PC-9 (cell line): ENCODE measurements around the gene SORCS2. TPM values are rescaled to one million over a fixed set of nuclear protein-coding genes. Genes with fewer than 3 reads are reported as not detected.

Experiments used
- BruUV-seq: library from RNA; stranded (reverse); fragments of 400-500 nt; replicated peaks from 2 replicates; lab custom pipeline; 2021; lab: Mats Ljungman, UMichigan
- CTCF ChIA-PET: fragments of 300-600 bp; sonication (Branson Sonifier 250); formaldehyde crosslinking; loops from one replicate; lab custom pipeline; 2022; ENCODE audit warnings: antibody characterized with exemption; lab: Charles Lee
- POLR2A ChIA-PET: fragments of 300-600 bp; sonication (Branson Sonifier 250); formaldehyde crosslinking; loops from one replicate; lab custom pipeline; 2022; ENCODE audit warnings: antibody characterized with exemption; ENCODE audit not compliant: unreplicated experiment; lab: Charles Lee
- DNase-seq, 2 experiments: peaks; one replicate each; pipeline versions ENCODE4 v3.0.0 to v3.0.0-alpha.2; 2015 to 2022; ENCODE audit warnings: mixed read lengths in 1 of 2
- H2AFZ ChIP-seq: fragments of 200-600 bp; sonication (generic); 2 replicates; pipeline ENCODE4 v1.8.1; 2017; ENCODE audit warnings: antibody characterized with exemption
- H3F3A ChIP-seq: fragments of 200-600 bp; sonication (generic); 2 replicates; pipeline ENCODE4 v1.8.1; 2017; ENCODE audit warnings: antibody characterized with exemption, mild to moderate bottlenecking, low read depth; ENCODE audit not compliant: insufficient read depth
- H3K27ac ChIP-seq: fragments of 200-600 bp; sonication (generic); 2 replicates; pipeline ENCODE4 v1.6.1; 2016; ENCODE audit warnings: mixed run types
- H3K27me3 ChIP-seq: fragments of 200-600 bp; sonication (generic); 2 replicates; pipeline ENCODE4 v1.6.1; 2016; ENCODE audit warnings: low read depth, mixed run types; ENCODE audit not compliant: insufficient read depth
- H3K36me3 ChIP-seq: fragments of 200-600 bp; sonication (generic); 2 replicates; pipeline ENCODE4 v1.6.1; 2016; ENCODE audit warnings: low read depth, mixed run types
- H3K4me1 ChIP-seq: fragments of 200-600 bp; sonication (generic); replicated peaks from 2 replicates; pipeline ENCODE4 v1.6.1; 2016; ENCODE audit warnings: mixed run types; ENCODE audit not compliant: insufficient read depth
- H3K4me2 ChIP-seq: fragments of 200-600 bp; sonication (generic); 2 replicates; pipeline ENCODE4 v1.6.1; 2017; ENCODE audit warnings: mixed run types
- H3K4me3 ChIP-seq: fragments of 200-600 bp; sonication (generic); 2 replicates; pipeline ENCODE4 v1.6.1; 2016; ENCODE audit warnings: mixed run types
- H3K79me2 ChIP-seq: fragments of 200-600 bp; sonication (generic); 2 replicates; pipeline ENCODE4 v1.6.1; 2017; ENCODE audit warnings: low read depth, mixed run types
- H3K9me2 ChIP-seq: fragments of 200-600 bp; sonication (generic); 2 replicates; pipeline ENCODE4 v1.8.1; 2017; ENCODE audit warnings: mild to moderate bottlenecking; ENCODE audit not compliant: insufficient read depth
- H3K9me3 ChIP-seq: fragments of 200-600 bp; sonication (generic); 2 replicates; pipeline ENCODE4 v1.8.1; 2016; ENCODE audit warnings: low read depth; ENCODE audit not compliant: insufficient read depth
- H4K20me1 ChIP-seq: fragments of 200-600 bp; sonication (generic); 2 replicates; pipeline ENCODE4 v1.8.1; 2017; ENCODE audit not compliant: insufficient read depth
- EZH2 ChIP-seq: fragments of 200-600 bp; sonication (generic); IDR thresholded peaks from 2 replicates; pipeline ENCODE4 v1.8.0; 2017; ENCODE audit warnings: antibody characterized with exemption, low read depth
- intact Hi-C: fragments of 100-400 bp; cut with micrococcal nuclease; formaldehyde crosslinking; loops from one replicate; pipeline ENCODE4 v1.10.0; 2022; ENCODE audit not compliant: unreplicated experiment
- total RNA-seq: library from RNA; stranded (reverse); gene quantifications from 2 replicates; pipeline ENCODE4 v1.2.3, GENCODE V29; 2021
- TF ChIP-seq, protein P1 (sequence below): fragments of 200-600 bp; sonication (generic); conservative IDR thresholded peaks from 2 replicates; pipeline ENCODE4 v1.6.1; 2017; ENCODE audit warnings: mixed run types, antibody characterized with exemption, mild to moderate bottlenecking, moderate library complexity

Gene SORCS2
- total RNA-seq, 1 experiment from 2014 or later: 25.8 TPM

GRCh38 chr4:7780751-7781348 is 588.5 kb downstream of the SORCS2 start:
- H3K79me2 ChIP-seq: no peaks in the 10 kb centered on the region
- no peak overlapping the region for H2AFZ ChIP-seq
- POLR2A ChIA-PET: no interaction called here
- H3K9me3 ChIP-seq: no peaks in the 10 kb centered on the region
- CTCF ChIA-PET: no interaction called here
- H3K4me2 ChIP-seq: no peak overlapping the region
- H4K20me1 ChIP-seq: peaks cover 36% of the 10 kb centered on the region
- intact Hi-C loops: no loop called here
- DNase-seq: peak in 1 of 2 experiments; percentile 33
- H3K9me2 ChIP-seq: no peaks in the 10 kb centered on the region
- TF ChIP-seq, protein P1, sequence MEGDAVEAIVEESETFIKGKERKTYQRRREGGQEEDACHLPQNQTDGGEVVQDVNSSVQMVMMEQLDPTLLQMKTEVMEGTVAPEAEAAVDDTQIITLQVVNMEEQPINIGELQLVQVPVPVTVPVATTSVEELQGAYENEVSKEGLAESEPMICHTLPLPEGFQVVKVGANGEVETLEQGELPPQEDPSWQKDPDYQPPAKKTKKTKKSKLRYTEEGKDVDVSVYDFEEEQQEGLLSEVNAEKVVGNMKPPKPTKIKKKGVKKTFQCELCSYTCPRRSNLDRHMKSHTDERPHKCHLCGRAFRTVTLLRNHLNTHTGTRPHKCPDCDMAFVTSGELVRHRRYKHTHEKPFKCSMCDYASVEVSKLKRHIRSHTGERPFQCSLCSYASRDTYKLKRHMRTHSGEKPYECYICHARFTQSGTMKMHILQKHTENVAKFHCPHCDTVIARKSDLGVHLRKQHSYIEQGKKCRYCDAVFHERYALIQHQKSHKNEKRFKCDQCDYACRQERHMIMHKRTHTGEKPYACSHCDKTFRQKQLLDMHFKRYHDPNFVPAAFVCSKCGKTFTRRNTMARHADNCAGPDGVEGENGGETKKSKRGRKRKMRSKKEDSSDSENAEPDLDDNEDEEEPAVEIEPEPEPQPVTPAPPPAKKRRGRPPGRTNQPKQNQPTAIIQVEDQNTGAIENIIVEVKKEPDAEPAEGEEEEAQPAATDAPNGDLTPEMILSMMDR: no peak
- no peak for TF ChIP-seq EZH2
- peaks cover 44% of the 10 kb centered on the region for H3K36me3 ChIP-seq
- H3F3A ChIP-seq: peaks cover 60% of the 10 kb centered on the region
- H3K27ac ChIP-seq: no peak overlapping the region
- no peak overlapping the region for H3K4me3 ChIP-seq
- no peaks in the 10 kb centered on the region for H3K4me1 ChIP-seq
- no TSS peak for BruUV-seq
- H3K27me3 ChIP-seq: no peaks in the 10 kb centered on the region

DNA sequence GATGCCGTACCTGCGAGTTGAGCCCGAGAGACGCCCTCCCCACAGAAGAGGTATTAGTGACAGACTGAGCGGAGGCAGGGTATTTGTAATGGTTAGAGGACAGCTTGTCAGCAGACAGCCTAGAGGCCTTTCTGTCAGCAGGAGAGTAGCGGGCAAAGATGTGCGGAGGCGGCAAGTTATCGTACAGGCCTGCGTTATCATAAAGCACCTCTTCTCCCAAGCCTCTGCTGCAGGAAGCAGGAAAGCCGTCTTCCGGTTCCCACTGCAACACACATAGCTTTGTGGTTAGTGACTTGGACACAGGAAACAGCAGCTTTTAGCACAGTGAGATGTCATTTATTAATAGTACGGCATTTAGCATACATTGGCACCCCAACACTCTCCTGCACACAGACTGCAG is 589.0 kb downstream of the SORCS2 start:
- Histone ChIP-seq H3K9me2 (no peaks in the 10 kb centered on the region), H3K9me3 (no peaks in the 10 kb centered on the region), H3K36me3 (peaks cover 39% of the 10 kb centered on the region), H3K27me3 (no peaks in the 10 kb centered on the region), H3K4me1 (no peaks in the 10 kb centered on the region), H4K20me1 (peaks cover 31% of the 10 kb centered on the region), H3K4me3 (no peak overlapping the region), H3K4me2 (no peak overlapping the region), H3K27ac (no peak overlapping the region), H3K79me2 (no peaks in the 10 kb centered on the region), H2AFZ (no peak overlapping the region), H3F3A (peaks cover 55% of the 10 kb centered on the region)
- intact Hi-C loops: no loop called here
- no peak for TF ChIP-seq EZH2
- TF ChIP-seq, protein P1: no peak
- BruUV-seq: no TSS peak
- CTCF ChIA-PET: no interaction called here
- no peak for DNase-seq
- POLR2A ChIA-PET: no interaction called here

GRCh38 chr4:7781993-7782392 is 589.7 kb downstream of the SORCS2 start:
- H3K79me2 ChIP-seq: no peaks in the 10 kb centered on the region
- POLR2A ChIA-PET: no interaction called here
- peaks cover 52% of the 10 kb centered on the region for H3F3A ChIP-seq
- no peaks in the 10 kb centered on the region for H3K9me3 ChIP-seq
- intact Hi-C loops: no loop called here
- no peaks in the 10 kb centered on the region for H3K4me1 ChIP-seq
- no peak overlapping the region for H3K4me2 ChIP-seq
- DNase-seq: peak in 1 of 2 experiments; percentile 25
- no TSS peak for BruUV-seq
- TF ChIP-seq, protein P1: no peak
- no peak for TF ChIP-seq EZH2
- peaks cover 34% of the 10 kb centered on the region for H3K36me3 ChIP-seq
- H3K9me2 ChIP-seq: no peaks in the 10 kb centered on the region
- no peak overlapping the region for H3K27ac ChIP-seq
- H4K20me1 ChIP-seq: peaks cover 27% of the 10 kb centered on the region
- no peak overlapping the region for H2AFZ ChIP-seq
- H3K4me3 ChIP-seq: no peak overlapping the region
- CTCF ChIA-PET: no interaction called here
- no peaks in the 10 kb centered on the region for H3K27me3 ChIP-seq
